ENCODE data around the gene HAO1.

Gene HAO1

GRCh38 chr20:7940341-7940740 lies at the start of gene HAO1:
TSS of gene HAO1 (minus strand) at chr20:7940458. CDS start at chr20:7940422, 36 bp downstream.
- no peak within 1 kb of the TSS for H3K4me3 ChIP-seq
- TF ChIP-seq, protein P1, sequence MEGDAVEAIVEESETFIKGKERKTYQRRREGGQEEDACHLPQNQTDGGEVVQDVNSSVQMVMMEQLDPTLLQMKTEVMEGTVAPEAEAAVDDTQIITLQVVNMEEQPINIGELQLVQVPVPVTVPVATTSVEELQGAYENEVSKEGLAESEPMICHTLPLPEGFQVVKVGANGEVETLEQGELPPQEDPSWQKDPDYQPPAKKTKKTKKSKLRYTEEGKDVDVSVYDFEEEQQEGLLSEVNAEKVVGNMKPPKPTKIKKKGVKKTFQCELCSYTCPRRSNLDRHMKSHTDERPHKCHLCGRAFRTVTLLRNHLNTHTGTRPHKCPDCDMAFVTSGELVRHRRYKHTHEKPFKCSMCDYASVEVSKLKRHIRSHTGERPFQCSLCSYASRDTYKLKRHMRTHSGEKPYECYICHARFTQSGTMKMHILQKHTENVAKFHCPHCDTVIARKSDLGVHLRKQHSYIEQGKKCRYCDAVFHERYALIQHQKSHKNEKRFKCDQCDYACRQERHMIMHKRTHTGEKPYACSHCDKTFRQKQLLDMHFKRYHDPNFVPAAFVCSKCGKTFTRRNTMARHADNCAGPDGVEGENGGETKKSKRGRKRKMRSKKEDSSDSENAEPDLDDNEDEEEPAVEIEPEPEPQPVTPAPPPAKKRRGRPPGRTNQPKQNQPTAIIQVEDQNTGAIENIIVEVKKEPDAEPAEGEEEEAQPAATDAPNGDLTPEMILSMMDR (IDR thresholded peaks at IDR 0.05), result no peak
- no peak within 1 kb of the TSS for H3K27ac ChIP-seq
- no peak for DNase-seq (ENCODE audit: low spot score)

- no peak overlapping the region for H3K27ac ChIP-seq
- no peak overlapping the region for H3K4me3 ChIP-seq
- DNase-seq (ENCODE audit: low spot score), result no peak
- TF ChIP-seq, protein P1 (IDR thresholded peaks at IDR 0.05), result no peak
Measured at GRCh38 chr20:7989379-7989778, 49.1 kb upstream of the HAO1 start.

DNA sequence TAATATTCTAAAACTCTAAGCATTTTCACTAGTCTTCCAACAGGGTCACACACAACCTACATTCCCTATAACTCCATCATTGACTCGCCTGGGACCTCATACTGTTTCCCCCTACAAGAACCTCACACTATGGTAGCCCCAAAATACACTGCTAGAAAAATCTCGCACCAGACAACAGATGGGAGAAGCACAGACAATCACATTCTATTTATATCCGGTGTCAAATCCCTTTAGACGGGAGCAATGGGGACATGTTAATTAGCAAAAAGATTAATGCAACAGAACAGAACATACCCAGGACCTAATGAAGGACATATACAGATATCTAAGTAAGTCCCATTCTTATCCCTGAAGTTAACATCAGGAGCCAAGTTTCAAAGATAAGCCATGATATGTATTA lies 45.7 kb upstream of the HAO1 start:
- TF ChIP-seq, protein P1 (IDR thresholded peaks at IDR 0.05), result no peak
- Histone ChIP-seq H3K27ac (no peak overlapping the region), H3K4me3 (no peak overlapping the region)
- no peak for DNase-seq (ENCODE audit: low spot score)

DNA sequence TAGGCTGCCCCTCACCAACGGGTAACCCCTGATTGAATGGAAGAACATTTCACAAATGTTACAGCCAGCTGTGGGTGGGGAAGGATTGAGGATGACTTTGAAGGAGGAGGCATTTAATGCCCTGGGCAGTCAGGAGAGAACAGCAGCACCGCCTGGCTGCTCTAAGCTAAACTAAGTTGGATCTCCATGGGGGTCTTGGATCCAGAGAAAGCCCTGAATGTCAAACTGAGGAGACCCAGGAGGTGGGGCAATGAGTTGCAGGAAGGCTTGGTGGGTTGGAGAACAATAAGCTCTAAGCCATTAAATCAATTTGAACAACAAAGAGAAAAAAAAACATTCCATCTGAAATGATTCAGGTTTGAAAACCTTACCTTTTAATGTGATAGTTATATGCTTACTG lies 43.9 kb upstream of the HAO1 start:
- Histone ChIP-seq H3K4me3 (no peak overlapping the region), H3K27ac (no peak overlapping the region)
- no peak for DNase-seq (ENCODE audit: low spot score)
- TF ChIP-seq, protein P1 (IDR thresholded peaks at IDR 0.05), result no peak

- TF ChIP-seq, protein P1 (IDR thresholded peaks at IDR 0.05), result no peak
- DNase-seq (ENCODE audit: low spot score), result no peak
- no peak overlapping the region for H3K27ac ChIP-seq
- H3K4me3 ChIP-seq, result no peak overlapping the region
Measured at GRCh38 chr20:7981374-7981773, 41.1 kb upstream of the HAO1 start.

- no peak overlapping the region for H3K4me3 ChIP-seq
- no peak for DNase-seq (ENCODE audit: low spot score)
- H3K27ac ChIP-seq, result no peak overlapping the region
- TF ChIP-seq, protein P1 (IDR thresholded peaks at IDR 0.05), result no peak
Measured at GRCh38 chr20:7980332-7981046, 40.2 kb upstream of the HAO1 start.

DNA sequence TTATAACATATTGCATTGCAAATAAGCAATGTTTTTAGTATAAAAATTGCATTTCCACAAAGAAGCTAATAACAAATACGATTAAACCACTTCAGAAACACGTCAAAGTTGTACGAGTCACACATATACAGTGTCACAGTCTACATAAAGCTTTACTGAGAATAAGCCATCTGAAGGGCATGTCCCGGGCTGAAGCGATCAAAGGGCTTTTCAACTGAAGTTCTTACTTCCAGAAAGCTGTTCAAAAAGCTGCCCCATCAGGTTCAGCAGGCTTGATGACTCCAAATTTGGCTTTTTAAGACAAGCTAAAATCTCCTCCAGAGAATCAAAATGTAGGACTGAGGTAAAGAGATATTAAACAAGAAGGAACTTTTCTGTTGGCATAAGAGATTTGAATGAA lies 37.5 kb upstream of the HAO1 start:
- TF ChIP-seq, protein P1 (IDR thresholded peaks at IDR 0.05), result no peak
- Histone ChIP-seq H3K27ac (no peak overlapping the region), H3K4me3 (no peak overlapping the region)
- DNase-seq (ENCODE audit: low spot score), result no peak
